ENCODE results near the gene PIK3R3.

PIK3R3 gene

DNA sequence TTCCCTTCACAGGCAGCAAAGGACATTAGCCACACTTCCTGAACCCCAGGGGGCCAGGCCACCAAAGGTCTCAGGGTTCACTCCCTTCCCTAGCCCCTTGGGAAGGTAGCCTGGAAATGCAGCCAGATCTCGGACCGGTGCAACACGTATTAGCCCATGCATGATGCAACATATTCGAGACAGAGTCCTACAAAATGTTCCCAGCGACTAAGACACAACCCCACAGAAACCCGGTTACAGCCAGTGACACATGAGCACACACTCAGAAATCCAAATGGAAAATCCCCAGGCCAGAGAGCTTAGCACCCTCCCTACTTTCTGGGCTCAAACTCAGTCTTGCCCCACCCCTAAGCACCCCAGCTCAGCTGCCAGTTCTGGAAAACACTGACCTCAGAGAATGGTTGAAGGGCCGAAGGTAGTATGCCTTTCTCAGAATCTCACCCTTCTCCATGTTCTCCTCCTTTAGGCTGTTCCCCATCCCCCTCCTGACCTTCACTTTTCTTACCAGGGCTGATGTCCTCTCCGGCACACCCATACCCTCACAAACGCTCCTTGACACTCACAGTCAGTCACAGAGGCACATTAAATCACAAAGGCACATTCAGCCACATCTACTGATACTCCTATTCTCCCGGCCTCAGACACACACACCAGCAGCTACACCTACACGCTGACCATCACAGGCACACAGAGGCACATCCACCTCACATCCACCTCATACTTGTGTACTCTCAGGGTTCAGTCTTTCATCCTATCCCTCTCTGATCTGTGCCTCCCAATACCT, 42.2 kb upstream of the PIK3R3 start, which contains the start of gene TSPAN1:
TSPAN1 (plus strand) TSS at position 640 of the 784 bp plus-strand sequence. CDS start 6,021 bp downstream, outside the sequence.
- H3K4me3 ChIP-seq (ENCODE audit: low read depth, low read length), result no peak within 1 kb of the TSS
- no peak for DNase-seq (ENCODE audit: low read depth)

DNA sequence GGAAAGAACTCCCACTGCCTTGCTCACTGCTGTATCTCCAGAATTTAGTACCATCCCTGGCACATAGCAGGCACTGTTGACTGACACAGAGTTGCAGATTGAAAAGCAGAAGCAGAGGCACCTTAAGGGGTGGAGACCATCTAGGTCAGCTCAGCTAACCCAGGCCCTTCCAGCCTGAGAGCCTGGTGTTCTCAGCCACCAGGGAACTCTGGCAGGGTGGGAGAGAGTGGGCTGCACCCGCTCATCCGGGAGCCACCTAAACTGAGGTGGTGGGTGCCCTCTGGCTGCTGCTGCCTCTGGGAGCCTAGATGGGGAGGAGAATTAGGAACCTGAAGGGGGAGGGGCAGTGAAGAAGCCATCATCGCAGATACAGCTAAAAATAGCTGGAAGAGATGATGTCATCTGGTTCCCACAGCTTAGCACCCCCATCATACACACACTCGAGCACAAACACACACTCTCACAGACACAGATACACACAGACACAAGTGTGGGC, 41.0 kb upstream of the PIK3R3 start:
- peak; percentile 25 for DNase-seq (ENCODE audit: low read depth)
- TF ChIP-seq, protein P1, sequence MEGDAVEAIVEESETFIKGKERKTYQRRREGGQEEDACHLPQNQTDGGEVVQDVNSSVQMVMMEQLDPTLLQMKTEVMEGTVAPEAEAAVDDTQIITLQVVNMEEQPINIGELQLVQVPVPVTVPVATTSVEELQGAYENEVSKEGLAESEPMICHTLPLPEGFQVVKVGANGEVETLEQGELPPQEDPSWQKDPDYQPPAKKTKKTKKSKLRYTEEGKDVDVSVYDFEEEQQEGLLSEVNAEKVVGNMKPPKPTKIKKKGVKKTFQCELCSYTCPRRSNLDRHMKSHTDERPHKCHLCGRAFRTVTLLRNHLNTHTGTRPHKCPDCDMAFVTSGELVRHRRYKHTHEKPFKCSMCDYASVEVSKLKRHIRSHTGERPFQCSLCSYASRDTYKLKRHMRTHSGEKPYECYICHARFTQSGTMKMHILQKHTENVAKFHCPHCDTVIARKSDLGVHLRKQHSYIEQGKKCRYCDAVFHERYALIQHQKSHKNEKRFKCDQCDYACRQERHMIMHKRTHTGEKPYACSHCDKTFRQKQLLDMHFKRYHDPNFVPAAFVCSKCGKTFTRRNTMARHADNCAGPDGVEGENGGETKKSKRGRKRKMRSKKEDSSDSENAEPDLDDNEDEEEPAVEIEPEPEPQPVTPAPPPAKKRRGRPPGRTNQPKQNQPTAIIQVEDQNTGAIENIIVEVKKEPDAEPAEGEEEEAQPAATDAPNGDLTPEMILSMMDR (IDR thresholded peaks at IDR 0.05; ENCODE audit: insufficient read depth, low read depth, low read length, missing control alignments), result no peak
- no peak overlapping the region for H3K4me3 ChIP-seq (ENCODE audit: low read depth, low read length)

More for the DNA sequence above, 42.2 kb upstream of the PIK3R3 start, which contains the start of gene TSPAN1:
- TF ChIP-seq, protein P1 (IDR thresholded peaks at IDR 0.05; ENCODE audit: insufficient read depth, low read depth, low read length, missing control alignments), result no peak

DNA sequence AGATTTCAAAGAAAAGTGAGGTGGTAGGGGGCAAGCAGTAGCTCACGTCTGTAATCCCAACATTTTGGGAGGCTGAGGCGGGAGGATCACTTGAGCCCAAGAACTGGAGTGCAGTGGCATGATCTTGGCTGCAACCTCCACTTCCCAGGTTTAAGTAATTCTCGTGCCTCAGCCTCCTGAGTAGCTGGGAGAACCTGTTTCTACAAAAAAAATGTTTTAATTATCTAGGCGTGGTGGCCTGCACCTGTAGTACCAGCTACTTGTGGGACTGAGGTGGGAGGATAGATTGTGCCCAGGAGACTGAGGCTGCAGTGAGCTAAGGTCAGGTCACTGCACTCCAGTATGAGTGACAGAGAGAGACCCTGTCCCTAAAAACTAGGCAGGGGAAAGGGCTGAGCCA, 39.9 kb upstream of the PIK3R3 start:
- no peak overlapping the region for H3K4me3 ChIP-seq (ENCODE audit: low read depth, low read length)
- TF ChIP-seq, protein P1 (IDR thresholded peaks at IDR 0.05; ENCODE audit: insufficient read depth, low read depth, low read length, missing control alignments), result no peak
- no peak for DNase-seq (ENCODE audit: low read depth)

DNA sequence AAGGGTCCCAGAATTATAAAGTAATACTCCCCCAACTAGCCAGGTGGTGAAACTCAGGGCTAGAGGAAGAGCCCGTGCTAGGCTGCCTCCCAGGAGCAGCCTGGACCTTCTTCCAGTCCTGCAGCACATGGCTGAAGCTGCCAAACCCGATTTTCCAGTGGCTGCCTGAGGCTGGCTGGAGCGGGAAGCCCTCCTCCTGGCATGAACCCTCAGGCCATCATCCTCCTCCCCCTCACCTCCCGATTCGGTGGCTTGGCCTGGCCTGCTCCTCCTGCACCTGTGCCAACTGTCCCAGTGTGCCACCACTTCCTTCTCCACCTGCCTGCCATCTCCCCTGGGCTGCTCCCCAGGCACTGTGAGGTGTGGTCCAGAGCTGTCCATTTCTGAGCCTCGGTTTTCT, 39.4 kb upstream of the PIK3R3 start:
- no peak overlapping the region for H3K4me3 ChIP-seq (ENCODE audit: low read depth, low read length)
- TF ChIP-seq, protein P1 (IDR thresholded peaks at IDR 0.05; ENCODE audit: insufficient read depth, low read depth, low read length, missing control alignments), result no peak
- no peak for DNase-seq (ENCODE audit: low read depth)

DNA sequence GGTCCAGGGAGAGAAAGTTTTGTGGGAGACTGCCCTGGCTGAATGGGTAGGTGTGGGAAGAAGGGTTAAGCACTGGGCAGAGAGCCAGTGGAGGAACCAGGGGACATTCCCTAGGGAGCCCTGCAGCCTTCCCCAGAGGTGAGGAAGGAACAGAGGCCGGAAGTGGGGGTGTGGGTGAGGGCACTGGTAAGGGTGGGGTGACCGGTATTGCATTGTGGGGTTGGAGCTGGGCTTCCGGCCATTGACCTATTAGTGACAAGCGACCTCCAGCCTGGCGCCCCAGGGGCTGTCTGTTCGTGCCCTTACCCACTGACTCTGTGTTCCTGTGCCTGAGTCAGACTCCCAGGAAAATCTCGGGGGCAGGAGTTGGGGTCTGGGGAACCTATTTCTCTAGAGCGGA, 38.9 kb upstream of the PIK3R3 start:
- TF ChIP-seq, protein P1 (IDR thresholded peaks at IDR 0.05; ENCODE audit: insufficient read depth, low read depth, low read length, missing control alignments), result no peak
- peak; percentile 72 for DNase-seq (ENCODE audit: low read depth)
- no peak overlapping the region for H3K4me3 ChIP-seq (ENCODE audit: low read depth, low read length)

DNA sequence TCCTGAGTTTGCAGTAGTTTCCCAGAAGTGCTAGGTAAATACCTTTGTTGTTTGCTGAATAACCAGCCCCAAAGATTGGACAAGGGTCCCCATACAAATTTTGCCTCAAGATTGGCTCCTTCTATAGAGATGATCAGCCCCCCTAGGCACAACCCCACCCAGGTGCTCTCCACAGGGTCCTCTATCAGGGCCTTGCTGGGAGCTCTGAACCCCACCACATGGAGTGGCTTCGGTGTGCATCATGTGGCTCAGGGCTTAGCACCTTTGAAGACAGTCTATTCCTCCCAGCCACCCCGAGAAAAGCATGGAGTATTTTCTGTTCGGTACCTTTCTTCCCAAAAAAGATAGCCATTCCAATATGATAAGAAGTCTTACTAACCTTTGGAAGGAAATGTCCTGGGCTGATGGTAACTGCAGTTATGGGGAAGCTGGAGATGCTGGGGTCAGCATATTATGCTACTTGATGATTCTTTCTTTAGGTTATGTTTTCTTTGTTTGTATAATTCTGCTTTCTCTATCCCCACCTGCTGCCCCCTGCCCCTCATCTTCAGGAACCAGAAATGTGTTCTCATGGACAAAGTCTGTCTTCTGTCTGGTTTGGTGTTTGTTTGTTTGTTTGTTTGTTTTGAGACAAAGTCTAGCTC, 37.5 kb upstream of the PIK3R3 start:
- DNase-seq (ENCODE audit: low read depth), result no peak
- TF ChIP-seq, protein P1 (IDR thresholded peaks at IDR 0.05; ENCODE audit: insufficient read depth, low read depth, low read length, missing control alignments), result no peak
- H3K4me3 ChIP-seq (ENCODE audit: low read depth, low read length), result no peak overlapping the region
